Testis (tissue), 2 donors: Measurements from ENCODE around the gene CLDN5.

Experiments
- POLR2A ChIP-seq: fragments of 450-650 bp; IDR thresholded peaks from one replicate; pipeline ENCODE4 v1.6.1; 2017; ENCODE audit warnings: antibody characterized with exemption, mild to moderate bottlenecking, moderate library complexity
- TF ChIP-seq, protein P1 (sequence below), 3 experiments: fragments of 450-650 bp in 2 of 3; fragments of 200-600 bp in 1 of 3; sonication (generic) in 1 of 3; IDR thresholded peaks; one replicate each; pipeline ENCODE4 v1.5.1; 2016 to 2019; ENCODE audit warnings: antibody characterized with exemption in 3 of 3, mild to moderate bottlenecking in 2 of 3, moderate library complexity in 1 of 3

DNA sequence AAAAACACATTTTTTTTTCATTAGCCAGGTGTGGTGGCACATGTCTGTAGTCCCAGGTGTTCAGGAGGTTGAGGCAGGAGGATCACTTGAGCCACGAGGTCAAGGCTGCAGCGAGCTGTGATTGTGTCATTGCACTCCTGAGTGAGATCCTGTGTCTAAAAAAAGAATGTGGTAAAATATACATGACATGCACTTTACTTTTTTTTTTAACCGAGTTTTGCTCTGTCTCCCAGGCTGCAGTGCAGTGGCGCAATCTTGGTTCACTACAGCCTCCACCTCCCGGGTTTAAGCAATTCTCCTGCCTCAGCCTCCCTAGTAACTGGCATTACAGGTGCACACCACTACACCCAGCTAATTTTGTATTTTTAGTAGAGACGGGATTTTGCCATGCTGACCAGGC lies 22.5 kb upstream of the CLDN5 start:
- TF ChIP-seq, protein P1, sequence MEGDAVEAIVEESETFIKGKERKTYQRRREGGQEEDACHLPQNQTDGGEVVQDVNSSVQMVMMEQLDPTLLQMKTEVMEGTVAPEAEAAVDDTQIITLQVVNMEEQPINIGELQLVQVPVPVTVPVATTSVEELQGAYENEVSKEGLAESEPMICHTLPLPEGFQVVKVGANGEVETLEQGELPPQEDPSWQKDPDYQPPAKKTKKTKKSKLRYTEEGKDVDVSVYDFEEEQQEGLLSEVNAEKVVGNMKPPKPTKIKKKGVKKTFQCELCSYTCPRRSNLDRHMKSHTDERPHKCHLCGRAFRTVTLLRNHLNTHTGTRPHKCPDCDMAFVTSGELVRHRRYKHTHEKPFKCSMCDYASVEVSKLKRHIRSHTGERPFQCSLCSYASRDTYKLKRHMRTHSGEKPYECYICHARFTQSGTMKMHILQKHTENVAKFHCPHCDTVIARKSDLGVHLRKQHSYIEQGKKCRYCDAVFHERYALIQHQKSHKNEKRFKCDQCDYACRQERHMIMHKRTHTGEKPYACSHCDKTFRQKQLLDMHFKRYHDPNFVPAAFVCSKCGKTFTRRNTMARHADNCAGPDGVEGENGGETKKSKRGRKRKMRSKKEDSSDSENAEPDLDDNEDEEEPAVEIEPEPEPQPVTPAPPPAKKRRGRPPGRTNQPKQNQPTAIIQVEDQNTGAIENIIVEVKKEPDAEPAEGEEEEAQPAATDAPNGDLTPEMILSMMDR (IDR thresholded peaks at IDR 0.05) = no peak
- TF ChIP-seq POLR2A = no peak
